Fibroblast of the aortic adventitia (primary cell): ENCODE results near the gene PRSS56. TPM values are rescaled to one million over a fixed set of nuclear protein-coding genes. Genes with fewer than 3 reads are reported as not detected.

Experiments used
- DNase-seq: peaks from one replicate; pipeline ENCODE4 v3.0.0-alpha.2; 2010; ENCODE audit warnings: low read depth
- H3K4me3 ChIP-seq: 2 replicates; pipeline ENCODE4 v1.5.1; 2011; ENCODE audit warnings: low read depth, mild to moderate bottlenecking, control low read depth, low read length, moderate library complexity
- total RNA-seq: library from RNA; depleted of rRNA; stranded (reverse); fragments of >200 nt; gene quantifications from 2 replicates; pipeline ENCODE4 v1.2.3, GENCODE V29; 2012; ENCODE audit warnings: low replicate concordance
- TF ChIP-seq, protein P1 (sequence below): IDR thresholded peaks from 2 replicates; pipeline ENCODE4 v1.5.1; 2011; ENCODE audit warnings: mild to moderate bottlenecking, low read length, control low read depth, inconsistent platforms; ENCODE audit not compliant: insufficient read depth

PRSS56 gene
- total RNA-seq, 1 donor: not detected

DNA sequence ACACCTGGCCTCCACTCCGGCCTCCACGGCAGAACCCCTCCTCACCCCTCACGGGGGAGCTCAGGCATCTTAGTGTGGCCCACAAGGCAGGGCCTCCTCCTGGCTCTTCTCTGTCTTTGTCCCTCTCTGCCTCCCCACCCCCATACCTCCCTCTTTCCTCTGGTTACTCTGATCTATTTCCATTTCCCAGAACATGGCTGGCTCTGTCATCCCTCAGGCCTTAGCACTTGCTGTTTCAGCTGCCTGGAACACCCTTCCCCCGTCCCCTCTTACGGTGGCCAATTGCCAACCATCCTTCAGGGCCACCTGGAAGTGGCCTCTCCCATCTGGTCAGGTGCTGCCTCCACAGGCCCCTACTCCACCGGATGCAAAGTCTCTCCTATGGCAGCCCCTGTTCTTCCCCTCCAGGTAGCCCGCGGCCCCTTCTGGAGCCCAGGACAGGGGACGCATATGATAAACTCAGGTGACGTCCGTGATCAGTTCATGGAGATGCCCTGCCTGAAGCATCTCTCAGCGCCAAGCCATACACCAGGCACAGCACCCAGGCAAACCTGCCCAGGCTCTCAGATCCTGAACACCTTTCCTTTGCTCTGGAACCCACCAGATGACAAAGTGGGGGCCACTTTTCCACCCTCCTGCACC is 28.9 kb upstream of the PRSS56 start:
- no peak overlapping the region for H3K4me3 ChIP-seq
- TF ChIP-seq, protein P1, sequence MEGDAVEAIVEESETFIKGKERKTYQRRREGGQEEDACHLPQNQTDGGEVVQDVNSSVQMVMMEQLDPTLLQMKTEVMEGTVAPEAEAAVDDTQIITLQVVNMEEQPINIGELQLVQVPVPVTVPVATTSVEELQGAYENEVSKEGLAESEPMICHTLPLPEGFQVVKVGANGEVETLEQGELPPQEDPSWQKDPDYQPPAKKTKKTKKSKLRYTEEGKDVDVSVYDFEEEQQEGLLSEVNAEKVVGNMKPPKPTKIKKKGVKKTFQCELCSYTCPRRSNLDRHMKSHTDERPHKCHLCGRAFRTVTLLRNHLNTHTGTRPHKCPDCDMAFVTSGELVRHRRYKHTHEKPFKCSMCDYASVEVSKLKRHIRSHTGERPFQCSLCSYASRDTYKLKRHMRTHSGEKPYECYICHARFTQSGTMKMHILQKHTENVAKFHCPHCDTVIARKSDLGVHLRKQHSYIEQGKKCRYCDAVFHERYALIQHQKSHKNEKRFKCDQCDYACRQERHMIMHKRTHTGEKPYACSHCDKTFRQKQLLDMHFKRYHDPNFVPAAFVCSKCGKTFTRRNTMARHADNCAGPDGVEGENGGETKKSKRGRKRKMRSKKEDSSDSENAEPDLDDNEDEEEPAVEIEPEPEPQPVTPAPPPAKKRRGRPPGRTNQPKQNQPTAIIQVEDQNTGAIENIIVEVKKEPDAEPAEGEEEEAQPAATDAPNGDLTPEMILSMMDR: no peak
- DNase-seq: no peak

- TF ChIP-seq, protein P1: no peak
- no peak for DNase-seq
Observed at GRCh38 chr2:232492236-232492848, 27.8 kb upstream of the PRSS56 start.

GRCh38 chr2:232492963-232493700 is 27.1 kb upstream of the PRSS56 start:
- TF ChIP-seq, protein P1: no peak
- DNase-seq: no peak
- no peak overlapping the region for H3K4me3 ChIP-seq

More at GRCh38 chr2:232492236-232492848, 27.8 kb upstream of the PRSS56 start:
- H3K4me3 ChIP-seq: no peak overlapping the region

- TF ChIP-seq, protein P1: no peak
- H3K4me3 ChIP-seq: no peak overlapping the region
- DNase-seq: no peak
Observed at GRCh38 chr2:232493701-232494474, 26.3 kb upstream of the PRSS56 start.

DNA sequence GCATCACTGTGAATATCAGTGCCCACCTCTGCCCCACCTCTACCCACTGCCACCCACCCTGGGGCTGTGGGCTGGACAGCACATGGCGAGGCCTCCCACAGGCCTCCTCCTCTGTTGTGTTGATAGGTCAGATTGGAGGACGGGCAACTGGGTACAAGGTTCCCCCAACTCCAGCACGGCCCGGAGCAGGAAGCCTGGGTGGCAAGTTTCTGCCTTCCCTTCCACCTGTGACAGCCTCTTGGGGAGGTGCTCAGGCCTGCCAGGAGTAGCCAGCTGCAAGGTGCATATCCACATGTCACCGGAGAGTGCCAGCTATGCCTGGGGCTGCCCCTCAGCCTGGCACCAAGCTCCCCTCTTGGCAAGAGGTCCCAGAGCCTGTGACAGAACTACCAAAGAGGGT is 25.6 kb upstream of the PRSS56 start:
- DNase-seq: no peak
- H3K4me3 ChIP-seq: no peak overlapping the region
- TF ChIP-seq, protein P1: no peak

- TF ChIP-seq, protein P1: no peak
- H3K4me3 ChIP-seq: no peak overlapping the region
- DNase-seq: no peak
Observed at GRCh38 chr2:232495292-232495691, 24.9 kb upstream of the PRSS56 start.
